ENCODE data around the gene IL17RB.

The IL17RB gene

DNA sequence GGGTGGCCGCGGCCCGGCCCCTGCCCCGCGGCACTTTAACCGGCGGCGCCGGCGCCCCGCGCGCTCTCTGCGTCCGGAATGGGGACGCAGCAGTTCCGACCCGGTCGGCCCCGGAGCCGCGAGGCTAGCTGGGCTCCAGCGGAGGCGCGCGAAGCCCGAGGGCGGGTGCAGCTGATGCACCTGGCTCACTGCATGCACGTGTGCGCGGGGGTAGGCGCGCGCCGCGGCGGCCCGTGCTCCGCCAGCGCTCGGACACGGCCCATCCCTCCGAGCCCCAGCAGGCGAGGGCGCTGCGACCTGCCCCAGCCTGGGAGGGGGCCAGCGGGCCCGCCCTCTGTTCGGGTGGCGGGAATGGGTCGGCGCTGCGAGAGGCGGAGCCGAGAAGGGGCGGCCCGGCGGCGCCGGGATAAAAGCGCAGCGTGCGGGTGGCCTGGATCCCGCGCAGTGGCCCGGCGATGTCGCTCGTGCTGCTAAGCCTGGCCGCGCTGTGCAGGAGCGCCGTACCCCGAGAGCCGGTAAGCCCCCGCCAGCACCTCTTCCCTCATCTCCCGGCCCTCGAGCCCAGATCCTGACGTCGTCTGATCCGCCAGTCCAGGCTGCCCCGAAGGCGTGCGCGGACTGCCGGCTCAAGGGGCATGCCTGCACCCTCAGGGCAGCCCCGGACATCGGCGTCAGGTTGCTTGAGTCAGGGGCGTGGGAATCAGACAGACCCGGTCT, at the start of gene IL17RB, which contains the start of gene CHDH:
Gene IL17RB, plus strand, starts transcription at position 435 of the 717 bp plus-strand sequence. Its CDS starts 21 bp downstream, at position 456.
Gene CHDH, minus strand, starts transcription at position 286 of the 717 bp plus-strand sequence. CDS start 22,411 bp downstream, outside the sequence.
- no peak for DNase-seq

DNA sequence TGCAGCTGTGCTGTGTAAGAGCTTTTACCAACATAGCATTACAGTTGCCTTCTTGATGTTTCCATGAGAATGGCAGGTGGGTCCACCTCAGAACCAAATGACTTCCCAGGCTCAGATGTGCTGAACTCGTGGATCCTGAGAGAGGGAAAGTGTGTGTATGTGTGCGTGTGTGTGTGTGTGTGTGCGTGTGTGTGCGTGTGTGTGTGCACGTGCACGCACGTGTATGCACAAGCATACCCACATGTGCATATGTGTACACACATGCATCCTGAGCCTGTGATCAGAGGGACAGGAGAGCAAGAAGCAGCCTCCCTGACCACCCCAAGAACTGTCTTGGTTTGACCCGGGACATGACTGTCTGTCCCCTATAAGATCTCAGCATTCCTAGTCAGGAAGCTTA, 48.2 kb upstream of the IL17RB start:
- DNase-seq = no peak

DNA sequence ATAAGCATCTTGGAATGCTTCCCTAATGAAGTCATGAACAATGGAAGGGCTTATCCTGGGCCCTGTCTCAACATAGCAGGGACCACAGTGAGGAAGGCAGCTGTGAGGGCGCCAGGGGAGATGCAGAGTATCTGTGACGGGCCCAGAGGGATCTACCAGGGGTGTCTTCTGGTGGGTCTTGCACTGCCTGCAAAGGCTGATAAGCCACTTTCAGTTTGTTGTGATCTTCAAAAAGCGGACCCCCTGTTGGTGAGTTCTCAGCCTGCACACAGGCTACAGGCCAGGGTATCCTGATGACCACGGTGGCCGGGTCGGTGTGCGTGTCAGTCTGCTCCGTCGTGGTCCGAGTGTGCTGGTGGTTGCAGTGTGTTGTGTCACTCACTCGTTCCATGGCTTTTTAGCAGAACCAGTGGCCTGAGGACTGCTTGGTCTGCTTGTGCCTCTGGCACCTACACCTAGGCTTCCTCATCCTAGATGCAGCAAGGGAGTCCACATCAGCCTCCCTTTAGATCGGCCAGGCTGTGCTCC, 47.0 kb upstream of the IL17RB start:
- no peak for DNase-seq

DNA sequence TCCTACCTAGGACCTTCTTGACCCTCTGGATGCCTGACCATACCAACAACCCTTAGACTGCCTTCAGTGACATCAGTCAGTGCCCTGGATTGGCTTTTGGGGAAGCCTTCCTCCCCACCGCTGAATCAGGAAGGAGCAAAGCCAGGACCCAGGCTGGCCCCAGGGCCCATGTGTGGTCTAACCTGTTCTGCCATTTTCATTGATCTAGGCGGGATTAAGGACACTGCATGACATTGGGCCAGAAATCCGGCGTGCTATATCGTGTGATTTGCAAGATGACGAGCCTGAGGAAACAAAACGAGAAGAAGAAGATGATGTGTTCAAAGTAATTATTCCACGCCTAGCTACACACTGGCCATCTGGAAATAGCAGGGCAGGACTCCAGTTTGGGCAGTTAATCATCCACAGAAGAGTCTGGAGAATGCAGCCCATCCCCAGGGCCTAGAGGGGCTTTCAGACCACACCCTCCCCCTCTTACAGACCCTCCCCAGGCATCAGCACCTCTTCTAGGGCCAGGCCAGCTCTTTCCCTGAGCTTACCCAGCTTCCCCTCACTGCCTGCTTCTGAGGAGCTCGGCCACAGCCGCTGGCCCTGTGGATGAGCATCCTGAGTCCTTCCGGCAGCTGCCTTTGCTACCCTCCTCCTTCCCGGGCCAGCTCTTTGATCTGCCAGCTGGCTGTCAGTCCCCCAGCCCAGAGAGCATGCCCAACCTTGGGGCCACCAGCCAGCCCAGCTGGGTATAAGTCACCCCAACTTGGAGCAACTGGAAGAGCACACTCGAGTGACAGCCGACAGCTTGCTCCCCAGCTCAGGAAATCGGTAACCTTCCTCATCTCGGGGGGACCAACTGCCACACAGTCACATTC, 46.1 kb upstream of the IL17RB start:
- no peak for DNase-seq

GRCh38 chr3:53801319-53801718, 45.0 kb upstream of the IL17RB start:
- no peak for DNase-seq

DNA sequence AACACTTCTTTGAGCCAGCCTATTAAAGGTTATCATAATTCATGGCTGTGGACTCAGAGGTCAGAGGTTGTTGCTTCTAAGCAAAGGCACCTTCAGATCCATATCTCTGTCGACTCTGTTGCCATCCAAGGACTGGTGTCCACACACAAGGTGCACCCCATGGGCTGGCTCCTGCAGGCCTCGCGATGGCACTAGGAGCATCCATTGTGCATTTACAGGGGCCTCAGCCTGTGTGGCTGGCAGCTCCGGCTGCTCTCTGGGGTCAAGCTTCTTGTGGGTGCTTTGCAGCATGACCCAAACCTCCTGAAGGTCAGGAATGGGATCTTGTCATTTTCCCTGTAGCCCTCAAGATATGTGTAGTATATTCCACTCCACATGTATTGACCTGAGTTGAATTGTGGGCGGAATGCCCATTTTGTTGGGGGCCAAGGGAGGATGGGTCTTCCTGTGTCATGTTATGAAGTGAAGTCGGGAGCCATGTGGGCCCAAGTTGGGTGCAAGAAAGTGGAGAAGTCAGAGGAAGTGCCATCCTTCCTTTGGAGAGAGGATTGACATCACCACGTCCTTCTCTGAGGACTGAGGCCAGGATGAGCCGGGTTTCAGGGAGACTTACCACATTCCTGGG, 44.0 kb upstream of the IL17RB start:
- no peak for DNase-seq

GRCh38 chr3:53803124-53803815, 43.1 kb upstream of the IL17RB start:
- no peak for DNase-seq

- DNase-seq = no peak
Observed at GRCh38 chr3:53803816-53804695, 42.3 kb upstream of the IL17RB start.

DNA sequence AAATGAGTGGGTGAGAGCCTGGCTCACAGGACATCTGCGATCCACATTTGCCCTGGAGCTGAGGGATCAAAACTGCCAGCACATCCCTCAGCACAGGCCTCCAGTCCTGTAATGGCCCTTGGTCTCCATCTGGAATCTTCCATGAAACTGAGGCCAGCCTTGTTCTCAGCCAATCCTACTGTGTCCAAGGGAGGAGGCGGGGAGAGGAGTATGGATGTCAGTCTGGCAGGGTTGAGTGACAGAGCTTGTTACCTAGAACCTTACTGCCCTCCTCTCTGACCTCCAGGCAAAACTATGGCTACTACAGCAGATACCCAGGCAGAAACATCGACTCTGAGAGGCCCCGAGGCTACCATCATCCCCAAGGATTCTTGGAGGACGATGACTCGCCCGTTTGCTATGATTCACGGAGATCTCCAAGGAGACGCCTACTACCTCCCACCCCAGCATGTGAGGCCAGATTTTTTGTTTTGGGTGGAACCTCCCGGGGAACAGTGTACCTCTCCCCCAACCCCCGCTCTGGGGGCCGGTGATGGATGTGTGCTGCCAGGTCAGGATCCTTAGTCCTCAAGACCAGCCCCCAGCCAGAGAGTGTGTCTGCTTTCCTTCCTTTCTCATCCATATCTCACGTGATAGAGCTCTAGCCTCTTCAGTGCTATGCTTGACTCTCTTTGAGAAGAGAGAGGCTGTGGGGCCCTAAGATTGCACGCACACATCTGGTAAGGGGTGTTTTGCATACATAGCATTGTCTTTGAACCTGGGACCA, 41.5 kb upstream of the IL17RB start:
- no peak for DNase-seq

- DNase-seq = no peak
Observed at GRCh38 chr3:53805463-53806159, 40.8 kb upstream of the IL17RB start.

- no peak for DNase-seq
Observed at GRCh38 chr3:53806182-53807116, 39.9 kb upstream of the IL17RB start.

GRCh38 chr3:53807117-53807810, 39.1 kb upstream of the IL17RB start:
- no peak for DNase-seq

DNA sequence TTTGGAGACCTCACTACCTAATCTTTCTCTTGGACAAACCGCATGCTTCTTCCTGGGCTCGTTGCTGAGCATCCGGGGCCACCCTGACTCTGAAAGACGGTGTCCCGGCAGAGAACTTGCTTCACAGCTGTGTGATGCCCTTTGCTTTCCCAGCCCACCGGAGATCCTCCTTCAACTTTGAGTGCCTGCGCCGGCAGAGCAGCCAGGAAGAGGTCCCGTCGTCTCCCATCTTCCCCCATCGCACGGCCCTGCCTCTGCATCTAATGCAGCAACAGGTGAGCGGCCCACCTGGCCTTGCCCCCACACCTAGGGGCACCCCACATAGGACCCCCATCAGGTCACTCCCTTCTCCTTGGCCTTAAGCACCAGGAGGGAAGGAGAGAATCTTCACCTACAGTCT, 37.9 kb upstream of the IL17RB start:
- no peak for DNase-seq

DNA sequence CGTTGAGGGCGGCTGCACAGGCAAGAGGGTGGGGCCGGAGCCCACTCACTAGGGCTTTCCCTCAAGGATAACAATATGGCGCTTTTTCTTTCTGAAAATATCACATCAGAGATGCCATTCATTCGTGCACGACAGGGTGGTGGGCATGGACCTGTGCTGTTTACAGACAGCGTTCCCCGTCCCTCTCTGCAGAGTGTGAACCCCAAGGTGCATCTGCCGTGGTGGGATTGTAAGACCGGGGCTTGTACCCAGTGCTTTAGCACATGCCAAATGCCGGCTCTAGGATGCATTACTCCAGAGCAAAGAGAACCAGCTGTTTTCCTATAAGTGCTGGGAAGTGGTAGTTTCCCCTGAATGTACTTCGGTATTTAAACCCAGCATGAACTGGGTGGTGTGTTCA, 37.1 kb upstream of the IL17RB start:
- DNase-seq = no peak

DNA sequence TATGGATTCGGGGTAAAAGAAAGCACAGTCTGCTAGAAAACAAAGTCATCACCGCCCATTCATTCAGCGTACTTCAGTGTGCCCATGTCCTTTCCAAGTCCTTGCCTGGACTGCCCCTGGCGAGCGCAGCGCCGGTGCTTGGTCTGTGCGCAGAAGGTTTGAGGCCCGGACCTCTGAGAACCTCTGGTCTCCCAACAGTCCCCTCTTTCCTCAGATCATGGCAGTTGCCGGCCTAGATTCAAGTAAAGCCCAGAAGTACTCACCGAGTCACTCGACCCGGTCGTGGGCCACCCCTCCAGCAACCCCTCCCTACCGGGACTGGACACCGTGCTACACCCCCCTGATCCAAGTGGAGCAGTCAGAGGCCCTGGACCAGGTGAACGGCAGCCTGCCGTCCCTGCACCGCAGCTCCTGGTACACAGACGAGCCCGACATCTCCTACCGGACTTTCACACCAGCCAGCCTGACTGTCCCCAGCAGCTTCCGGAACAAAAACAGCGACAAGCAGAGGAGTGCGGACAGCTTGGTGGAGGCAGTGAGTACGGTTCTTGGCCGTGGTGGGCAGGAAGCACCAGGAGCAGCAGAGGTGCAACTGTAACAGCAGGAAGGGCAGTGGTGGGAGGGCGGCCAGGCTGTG, 36.5 kb upstream of the IL17RB start:
- no peak for DNase-seq

- no peak for DNase-seq
Observed at GRCh38 chr3:53811143-53811927, 35.0 kb upstream of the IL17RB start.

- DNase-seq = no peak
Observed at GRCh38 chr3:53812434-53812833, 33.9 kb upstream of the IL17RB start.
